ENCODE results near the gene HSPB7.
"Not testable (repeated sequence)": the region's sequence is repeated elsewhere in the genome, so short reads cannot be mapped to it uniquely, and the experiment has no call there.

Gene HSPB7

GRCh38 chr1:15983275-15983674 lies 34.6 kb downstream of the HSPB7 start:
- Histone ChIP-seq H3K9me3 (ENCODE audit: insufficient read depth, low read length) (peaks cover 12% of the 10 kb centered on the region; the same call in 1 of the 2 replicates), H3K4me1 (ENCODE audit: insufficient read depth, insufficient read length) (no peaks in the 10 kb centered on the region), H3K4me3 (ENCODE audit: insufficient read length, low read depth) (no peak overlapping the region), H3K36me3 (ENCODE audit: insufficient read depth, insufficient read length, low read length) (no peaks in the 10 kb centered on the region), H3K9ac (ENCODE audit: insufficient read length, low read depth) (no peak overlapping the region), H3K27me3 (ENCODE audit: insufficient read depth, insufficient read length) (no peaks in the 10 kb centered on the region)
- no peak for DNase-seq (ENCODE audit: low read depth, low spot score)
- TF ChIP-seq SUZ12 (IDR thresholded peaks at IDR 0.05; ENCODE audit: extremely low read depth, insufficient read depth, insufficient read length), result no peak
- TF ChIP-seq ZNF274 (IDR thresholded peaks at IDR 0.05; ENCODE audit: low read depth, low read length), result no peak
- no peak for TF ChIP-seq YY1 (IDR thresholded peaks at IDR 0.05; ENCODE audit: insufficient read depth, insufficient read length)

- Histone ChIP-seq H3K9me3 (ENCODE audit: insufficient read depth, low read length) (peaks cover 12% of the 10 kb centered on the region; the same call in 1 of the 2 replicates), H3K27me3 (ENCODE audit: insufficient read depth, insufficient read length) (no peaks in the 10 kb centered on the region), H3K4me1 (ENCODE audit: insufficient read depth, insufficient read length) (no peaks in the 10 kb centered on the region), H3K4me3 (ENCODE audit: insufficient read length, low read depth) (no peak overlapping the region), H3K36me3 (ENCODE audit: insufficient read depth, insufficient read length, low read length) (no peaks in the 10 kb centered on the region), H3K9ac (ENCODE audit: insufficient read length, low read depth) (no peak overlapping the region)
- no peak for DNase-seq (ENCODE audit: low read depth, low spot score)
- TF ChIP-seq SUZ12 (IDR thresholded peaks at IDR 0.05; ENCODE audit: extremely low read depth, insufficient read depth, insufficient read length) (no peak), YY1 (IDR thresholded peaks at IDR 0.05; ENCODE audit: insufficient read depth, insufficient read length) (no peak), ZNF274 (IDR thresholded peaks at IDR 0.05; ENCODE audit: low read depth, low read length) (no peak)
Measured at GRCh38 chr1:15981679-15982078, 36.2 kb downstream of the HSPB7 start.

GRCh38 chr1:15977947-15978346 lies 39.9 kb downstream of the HSPB7 start:
- not testable (repeated sequence) for H3K4me3 ChIP-seq (ENCODE audit: insufficient read length, low read depth); H3K9ac ChIP-seq (ENCODE audit: insufficient read length, low read depth); H3K36me3 ChIP-seq (ENCODE audit: insufficient read depth, insufficient read length, low read length); DNase-seq (ENCODE audit: low read depth, low spot score); H3K4me1 ChIP-seq (ENCODE audit: insufficient read depth, insufficient read length); H3K27me3 ChIP-seq (ENCODE audit: insufficient read depth, insufficient read length)
- peaks cover 11% of the 10 kb centered on the region; the same call in 1 of the 2 replicates for H3K9me3 ChIP-seq (ENCODE audit: insufficient read depth, low read length)

- Histone ChIP-seq H3K4me1 (ENCODE audit: insufficient read depth, insufficient read length) (no peaks in the 10 kb centered on the region), H3K27me3 (ENCODE audit: insufficient read depth, insufficient read length) (no peaks in the 10 kb centered on the region), H3K36me3 (ENCODE audit: insufficient read depth, insufficient read length, low read length) (peaks cover 17% of the 10 kb centered on the region), H3K4me3 (ENCODE audit: insufficient read length, low read depth) (peak within 1 kb of the TSS; percentile 45), H3K9me3 (ENCODE audit: insufficient read depth, low read length) (no peaks in the 10 kb centered on the region), H3K9ac (ENCODE audit: insufficient read length, low read depth) (peak within 1 kb of the TSS; percentile 71)
- DNase-seq (ENCODE audit: low read depth, low spot score), result peak; percentile 82
- TF ChIP-seq YY1 (IDR thresholded peaks at IDR 0.05; ENCODE audit: insufficient read depth, insufficient read length) (peak; percentile 95), ZNF274 (IDR thresholded peaks at IDR 0.05; ENCODE audit: low read depth, low read length) (no peak)
Measured at GRCh38 chr1:15975805-15976680, 41.8 kb downstream of the HSPB7 start, which contains the start of gene ZBTB17. Gene ZBTB17 (minus strand): TSS chr1:15976101. CDS start chr1:15948495, 27,606 bp downstream.

GRCh38 chr1:15975358-15975804 lies 42.5 kb downstream of the HSPB7 start:
- no peak for DNase-seq (ENCODE audit: low read depth, low spot score)
- peaks cover 17% of the 10 kb centered on the region for H3K36me3 ChIP-seq (ENCODE audit: insufficient read depth, insufficient read length, low read length)
- no peaks in the 10 kb centered on the region for H3K4me1 ChIP-seq (ENCODE audit: insufficient read depth, insufficient read length)
- peak overlapping the region; percentile 45 for H3K4me3 ChIP-seq (ENCODE audit: insufficient read length, low read depth)
- TF ChIP-seq ZNF274 (IDR thresholded peaks at IDR 0.05; ENCODE audit: low read depth, low read length) (no peak), SUZ12 (IDR thresholded peaks at IDR 0.05; ENCODE audit: extremely low read depth, insufficient read depth, insufficient read length) (no peak), YY1 (IDR thresholded peaks at IDR 0.05; ENCODE audit: insufficient read depth, insufficient read length) (no peak)
- no peaks in the 10 kb centered on the region for H3K27me3 ChIP-seq (ENCODE audit: insufficient read depth, insufficient read length)
- H3K9me3 ChIP-seq (ENCODE audit: insufficient read depth, low read length), result no peaks in the 10 kb centered on the region
- peak overlapping the region; percentile 52 for H3K9ac ChIP-seq (ENCODE audit: insufficient read length, low read depth)

- peak overlapping the region; percentile 52 for H3K9ac ChIP-seq (ENCODE audit: insufficient read length, low read depth)
- no peaks in the 10 kb centered on the region for H3K9me3 ChIP-seq (ENCODE audit: insufficient read depth, low read length)
- TF ChIP-seq SUZ12 (IDR thresholded peaks at IDR 0.05; ENCODE audit: extremely low read depth, insufficient read depth, insufficient read length) (no peak), ZNF274 (IDR thresholded peaks at IDR 0.05; ENCODE audit: low read depth, low read length) (no peak), YY1 (IDR thresholded peaks at IDR 0.05; ENCODE audit: insufficient read depth, insufficient read length) (no peak)
- no peak for DNase-seq (ENCODE audit: low read depth, low spot score)
- H3K4me3 ChIP-seq (ENCODE audit: insufficient read length, low read depth), result peak overlapping the region; percentile 45
- H3K4me1 ChIP-seq (ENCODE audit: insufficient read depth, insufficient read length), result no peaks in the 10 kb centered on the region
- H3K36me3 ChIP-seq (ENCODE audit: insufficient read depth, insufficient read length, low read length), result peaks cover 20% of the 10 kb centered on the region
- H3K27me3 ChIP-seq (ENCODE audit: insufficient read depth, insufficient read length), result no peaks in the 10 kb centered on the region
Measured at GRCh38 chr1:15974855-15975254, 43.0 kb downstream of the HSPB7 start.

- Histone ChIP-seq H3K9ac (ENCODE audit: insufficient read length, low read depth) (no peak overlapping the region), H3K9me3 (ENCODE audit: insufficient read depth, low read length) (no peaks in the 10 kb centered on the region), H3K27me3 (ENCODE audit: insufficient read depth, insufficient read length) (no peaks in the 10 kb centered on the region), H3K4me1 (ENCODE audit: insufficient read depth, insufficient read length) (no peaks in the 10 kb centered on the region), H3K36me3 (ENCODE audit: insufficient read depth, insufficient read length, low read length) (peaks cover 30% of the 10 kb centered on the region), H3K4me3 (ENCODE audit: insufficient read length, low read depth) (no peak overlapping the region)
- no peak for DNase-seq (ENCODE audit: low read depth, low spot score)
- TF ChIP-seq YY1 (IDR thresholded peaks at IDR 0.05; ENCODE audit: insufficient read depth, insufficient read length) (no peak), ZNF274 (IDR thresholded peaks at IDR 0.05; ENCODE audit: low read depth, low read length) (no peak), SUZ12 (IDR thresholded peaks at IDR 0.05; ENCODE audit: extremely low read depth, insufficient read depth, insufficient read length) (no peak)
Measured at GRCh38 chr1:15973772-15974171, 44.1 kb downstream of the HSPB7 start.
